ENCODE results near the gene XCR1. TPM values are rescaled to one million over a fixed set of nuclear protein-coding genes. Genes with fewer than 3 reads are reported as not detected.

The XCR1 gene
- total RNA-seq, 3 donors from 2014 or later = 0.13 to 0.29 (median 0.20) TPM

DNA sequence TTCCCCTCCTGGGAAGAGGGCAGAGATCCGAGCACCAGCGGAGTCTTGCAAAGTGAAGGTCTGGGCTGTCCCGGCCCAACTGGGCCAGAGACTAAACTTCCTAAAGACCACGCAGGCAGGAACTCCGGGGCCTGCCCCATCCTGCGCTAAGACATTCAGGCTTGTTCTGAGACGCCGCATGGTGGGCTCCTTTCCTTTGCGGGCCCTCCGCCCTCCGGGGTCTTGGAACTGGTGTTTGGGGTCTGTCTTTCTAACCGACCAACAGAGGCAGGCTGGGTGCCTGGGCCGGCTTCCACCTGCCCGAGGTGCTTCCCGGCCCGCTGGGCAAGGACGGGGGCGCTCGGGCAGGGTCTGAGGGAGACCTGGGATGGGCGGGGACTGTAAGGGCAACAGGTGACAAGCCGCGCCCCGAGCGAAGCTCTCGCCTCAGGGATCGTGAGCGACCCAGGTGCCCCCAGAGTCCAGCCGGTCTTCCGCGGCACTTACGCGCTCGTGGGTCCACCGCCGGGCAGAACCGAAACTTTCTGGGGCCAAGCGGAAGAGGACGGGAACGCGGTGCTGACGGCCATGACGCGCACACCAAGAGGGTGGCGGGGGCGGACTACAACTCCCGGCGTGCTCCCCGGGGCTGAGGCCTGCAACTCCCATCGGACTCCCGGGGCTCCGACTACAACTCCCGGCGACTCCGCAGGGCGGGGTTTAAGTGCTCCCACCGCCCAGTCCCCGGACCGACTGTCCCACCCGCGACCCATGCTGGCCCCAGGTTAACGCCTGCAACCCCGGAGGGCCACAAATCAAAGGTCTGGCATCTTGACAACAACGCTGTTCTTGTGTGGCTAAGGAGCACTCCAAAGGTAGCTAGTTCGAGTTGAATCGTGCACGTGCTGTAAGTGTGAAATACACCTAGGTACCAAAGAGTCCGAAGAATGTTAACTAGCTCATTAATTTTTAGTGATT lies 31.8 kb downstream of the XCR1 start, which contains the start of gene FYCO1:
Gene FYCO1, minus strand, starts transcription at position 589 of the 957 bp plus-strand sequence. CDS start 10,914 bp downstream, outside the sequence.
- intact Hi-C loops (cut with DNase I, micrococcal nuclease) = no loop called here
- TF ChIP-seq, protein P1, sequence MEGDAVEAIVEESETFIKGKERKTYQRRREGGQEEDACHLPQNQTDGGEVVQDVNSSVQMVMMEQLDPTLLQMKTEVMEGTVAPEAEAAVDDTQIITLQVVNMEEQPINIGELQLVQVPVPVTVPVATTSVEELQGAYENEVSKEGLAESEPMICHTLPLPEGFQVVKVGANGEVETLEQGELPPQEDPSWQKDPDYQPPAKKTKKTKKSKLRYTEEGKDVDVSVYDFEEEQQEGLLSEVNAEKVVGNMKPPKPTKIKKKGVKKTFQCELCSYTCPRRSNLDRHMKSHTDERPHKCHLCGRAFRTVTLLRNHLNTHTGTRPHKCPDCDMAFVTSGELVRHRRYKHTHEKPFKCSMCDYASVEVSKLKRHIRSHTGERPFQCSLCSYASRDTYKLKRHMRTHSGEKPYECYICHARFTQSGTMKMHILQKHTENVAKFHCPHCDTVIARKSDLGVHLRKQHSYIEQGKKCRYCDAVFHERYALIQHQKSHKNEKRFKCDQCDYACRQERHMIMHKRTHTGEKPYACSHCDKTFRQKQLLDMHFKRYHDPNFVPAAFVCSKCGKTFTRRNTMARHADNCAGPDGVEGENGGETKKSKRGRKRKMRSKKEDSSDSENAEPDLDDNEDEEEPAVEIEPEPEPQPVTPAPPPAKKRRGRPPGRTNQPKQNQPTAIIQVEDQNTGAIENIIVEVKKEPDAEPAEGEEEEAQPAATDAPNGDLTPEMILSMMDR (IDR thresholded peaks at IDR 0.05) = no peak
- DNase-seq (peak; percentile 94 to 97 (median 95)), ATAC-seq (peak; percentile 97)
- Histone ChIP-seq H3K36me3 (ENCODE audit: low read depth) (no peaks in the 10 kb centered on the region), H3K4me1 (ENCODE audit: low read depth) (peaks cover 19% of the 10 kb centered on the region), H3K4me3 (peak within 1 kb of the TSS; percentile 86), H3K9me3 (no peaks in the 10 kb centered on the region)

DNA sequence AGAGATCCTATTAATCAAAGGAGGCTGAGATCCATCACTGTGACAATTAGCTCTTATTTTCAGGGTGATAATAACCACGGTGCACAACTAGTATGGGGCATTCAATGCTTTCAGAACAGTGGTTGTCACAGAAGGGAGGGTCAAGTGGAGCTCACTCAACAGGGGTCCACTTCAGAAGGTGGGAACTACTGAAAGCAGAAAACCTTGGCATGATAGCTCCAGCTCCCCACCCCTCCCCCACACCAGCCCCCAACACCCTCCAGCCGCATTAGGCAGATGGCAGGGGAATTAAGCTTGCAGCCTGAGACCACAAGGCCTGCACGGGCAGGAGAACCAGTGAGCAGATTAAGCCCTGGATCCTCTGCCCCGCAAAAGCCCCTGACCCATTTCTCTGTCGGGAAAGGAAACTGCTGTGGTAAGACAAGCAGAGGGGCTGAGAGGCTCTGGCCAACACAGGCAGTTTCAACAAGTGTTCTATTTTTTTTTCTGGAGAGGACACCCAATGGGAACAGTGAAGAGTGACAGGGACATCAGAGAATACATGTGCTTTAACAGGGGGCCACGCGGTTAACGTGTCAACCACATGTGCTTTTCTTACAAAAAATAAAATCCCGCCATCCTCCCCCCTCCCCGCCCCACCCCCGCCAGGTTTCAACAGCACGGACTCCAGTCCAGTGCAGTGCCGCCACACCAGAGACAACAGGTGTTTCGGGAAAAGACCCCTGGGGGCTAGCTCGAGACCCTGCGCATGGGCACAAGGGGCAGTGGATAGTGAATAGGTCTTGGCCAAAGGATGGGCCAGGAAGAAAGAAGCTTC lies 32.7 kb downstream of the XCR1 start:
- Histone ChIP-seq H3K4me1 (ENCODE audit: low read depth) (peaks cover 19% of the 10 kb centered on the region), H3K9me3 (no peaks in the 10 kb centered on the region), H3K36me3 (ENCODE audit: low read depth) (no peaks in the 10 kb centered on the region), H3K4me3 (peak overlapping the region; percentile 86)
- intact Hi-C loops (cut with DNase I, micrococcal nuclease) = no loop called here
- ATAC-seq (peak; percentile 51), DNase-seq (peak; percentile 38 to 63 (median 47))
- TF ChIP-seq, protein P1 (IDR thresholded peaks at IDR 0.05) = no peak

DNA sequence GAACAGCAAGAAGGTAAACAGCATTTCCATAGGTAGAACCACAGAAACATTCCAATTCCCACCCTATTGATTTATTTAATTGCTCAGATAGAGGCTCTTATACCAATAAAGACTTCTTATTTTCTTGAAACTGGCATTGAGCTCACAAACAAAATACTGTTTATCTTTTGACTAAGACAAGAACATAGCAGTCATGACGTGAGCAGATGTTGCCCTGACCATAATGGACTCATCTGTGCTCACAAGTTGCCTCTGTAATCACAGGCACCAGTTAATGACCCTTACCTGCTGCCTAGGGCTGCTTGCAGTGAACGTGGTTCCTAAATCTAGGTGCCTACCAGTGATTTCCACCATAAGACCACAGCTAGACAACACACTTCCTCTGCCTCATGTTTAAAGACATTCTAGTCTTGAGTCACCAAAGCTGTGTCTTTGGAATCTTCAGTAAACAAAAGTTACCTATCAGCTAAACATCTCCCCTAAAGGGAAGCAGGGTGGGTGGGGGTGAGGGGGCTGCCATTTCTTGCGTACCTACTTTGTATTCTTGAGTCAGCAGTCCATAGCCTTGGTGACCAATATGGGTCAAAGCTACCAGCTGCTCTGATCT lies 33.8 kb downstream of the XCR1 start:
- ATAC-seq (no peak), DNase-seq (no peak)
- Histone ChIP-seq H3K4me3 (no peak overlapping the region), H3K9me3 (no peaks in the 10 kb centered on the region), H3K36me3 (ENCODE audit: low read depth) (no peaks in the 10 kb centered on the region), H3K4me1 (ENCODE audit: low read depth) (peaks cover 20% of the 10 kb centered on the region)
- intact Hi-C loops (cut with DNase I, micrococcal nuclease) = no loop called here
- TF ChIP-seq, protein P1 (IDR thresholded peaks at IDR 0.05) = no peak

GRCh38 chr3:45992821-45993221 lies 34.5 kb downstream of the XCR1 start:
- ATAC-seq (no peak), DNase-seq (no peak)
- peaks cover 27% of the 10 kb centered on the region for H3K4me1 ChIP-seq (ENCODE audit: low read depth)
- H3K4me3 ChIP-seq = no peak overlapping the region
- intact Hi-C loops (cut with DNase I, micrococcal nuclease) = no loop called here
- H3K36me3 ChIP-seq (ENCODE audit: low read depth) = no peaks in the 10 kb centered on the region
- no peaks in the 10 kb centered on the region for H3K9me3 ChIP-seq
- TF ChIP-seq, protein P1 (IDR thresholded peaks at IDR 0.05) = no peak

GRCh38 chr3:45992133-45992729 lies 35.1 kb downstream of the XCR1 start:
- TF ChIP-seq, protein P1 (IDR thresholded peaks at IDR 0.05) = no peak
- no peak for DNase-seq
- Histone ChIP-seq H3K36me3 (ENCODE audit: low read depth) (no peaks in the 10 kb centered on the region), H3K4me1 (ENCODE audit: low read depth) (peaks cover 33% of the 10 kb centered on the region), H3K4me3 (no peak overlapping the region), H3K9me3 (no peaks in the 10 kb centered on the region)
- intact Hi-C loops (cut with DNase I, micrococcal nuclease) = no loop called here
- ATAC-seq = no peak
